K562 (cell line): ENCODE measurements around the gene IRF1. TPM values are rescaled to one million over a fixed set of nuclear protein-coding genes. Genes with fewer than 3 reads are reported as not detected.
A peak's percentile ranks its signal among the peaks of the same experiment; 100 is the strongest.

Experiments
- ATAC-seq: fragments of 200-7000 bp; cut with Tn5 transposase; 3 replicates; pipeline ENCODE4 v1.9.1; 2020; ENCODE audit warnings: moderate library complexity
- BruUV-seq: library from RNA; stranded (reverse); fragments of 400-500 nt; replicated peaks from 2 replicates; lab custom pipeline; 2021; lab: Mats Ljungman, UMichigan
- CTCF ChIA-PET: fragments of 300-600 bp; formaldehyde crosslinking; extraction: SDS; loops from one replicate; lab custom pipeline; 2021; ENCODE audit warnings: low intra/inter-chr PET ratio; lab: Yijun Ruan, JAX
- POLR2A ChIA-PET: fragments of 300-600, 350-650 bp; sonication (Branson Sonifier 250); formaldehyde crosslinking; extraction: SDS; loops from one replicate; lab custom pipeline; 2021; ENCODE audit warnings: antibody characterized with exemption, inconsistent platforms; lab: Yijun Ruan, JAX
- DNase-seq, 4 experiments: peaks; one replicate each; pipeline versions ENCODE4 v3.0.0 to v3.0.0-alpha.2; 2011 to 2018; ENCODE audit warnings: low spot score in 3 of 4, mixed read lengths in 3 of 4; ENCODE audit errors: extremely low read depth in 1 of 4
- FAIRE-seq: peaks from 2 replicates; lab custom pipeline; 2011; peaks lifted over from hg19 to GRCh38; lab: Jason Lieb, UNC
- H2AFZ ChIP-seq: 2 replicates; pipeline ENCODE4 v1.6.0; 2011; ENCODE audit warnings: low read depth, low read length, control low read depth, inconsistent platforms
- H3K27ac ChIP-seq: fragments of 200-600 bp; 3 replicates; pipeline ENCODE4 v1.8.0; 2011; ENCODE audit warnings: low read depth, mild to moderate bottlenecking, control low read depth, inconsistent platforms, low read length, moderate library complexity, mixed read lengths; ENCODE audit errors: extremely low read depth
- H3K27me3 ChIP-seq, 2 experiments: fragments of 300-600 bp in 1 of 2; 2 replicates in 1 of 2; 3 replicates in 1 of 2; pipeline versions ENCODE4 v1.6.0 to v1.8.0; 2011; ENCODE audit warnings: inconsistent platforms in 2 of 2, low read length in 2 of 2, mild to moderate bottlenecking in 1 of 2, mixed read lengths in 1 of 2, moderate library complexity in 1 of 2; ENCODE audit not compliant: control insufficient read depth in 2 of 2, insufficient read depth in 2 of 2
- H3K36me3 ChIP-seq: fragments of 300-600 bp; 3 replicates; pipeline ENCODE4 v1.8.0; 2011; ENCODE audit warnings: mild to moderate bottlenecking, low read length, inconsistent platforms; ENCODE audit not compliant: control insufficient read depth, insufficient read depth
- H3K4me1 ChIP-seq, 2 experiments: fragments of 200-600 bp in 1 of 2; replicated peaks in 1 of 2; 2 replicates in 1 of 2; 3 replicates in 1 of 2; pipeline versions ENCODE4 v1.5.1 to v1.8.0; 2011; ENCODE audit warnings: inconsistent platforms in 2 of 2, low read length in 2 of 2, mild to moderate bottlenecking in 1 of 2, mixed read lengths in 1 of 2, moderate library complexity in 1 of 2; ENCODE audit not compliant: control insufficient read depth in 2 of 2, insufficient read depth in 2 of 2
- H3K4me2 ChIP-seq: 2 replicates; pipeline ENCODE4 v1.6.1; 2011; ENCODE audit warnings: low read length, control low read depth, inconsistent platforms, mixed read lengths; ENCODE audit not compliant: insufficient read depth
- H3K4me3 ChIP-seq: fragments of 200-600 bp; sonication (generic), shearing (Covaris generic); 2 replicates; pipeline ENCODE4 v1.5.1; 2016; ENCODE audit warnings: control low read depth, inconsistent platforms
- H3K79me2 ChIP-seq: fragments of 200-600 bp; 3 replicates; pipeline ENCODE4 v1.8.0; 2011; ENCODE audit warnings: low read length, inconsistent platforms; ENCODE audit not compliant: control insufficient read depth, insufficient read depth
- H3K9ac ChIP-seq, 2 experiments: 2 replicates each; pipeline versions ENCODE4 v1.6.0 to v1.6.1; 2011; ENCODE audit warnings: low read depth in 2 of 2, low read length in 2 of 2, control low read depth in 1 of 2, inconsistent platforms in 1 of 2, mild to moderate bottlenecking in 1 of 2, mixed read lengths in 1 of 2; ENCODE audit not compliant: insufficient read depth in 1 of 2
- H3K9me1 ChIP-seq: one replicate; pipeline ENCODE4 v1.6.0; 2011; ENCODE audit warnings: inconsistent platforms, mild to moderate bottlenecking, low read length, moderate library complexity; ENCODE audit not compliant: control insufficient read depth, insufficient read depth
- H3K9me3 ChIP-seq: replicated peaks from 2 replicates; pipeline ENCODE4 v1.5.1; 2011; ENCODE audit warnings: low read depth, low read length, inconsistent platforms; ENCODE audit not compliant: control insufficient read depth, insufficient read depth
- H4K20me1 ChIP-seq: replicated peaks from 2 replicates; pipeline ENCODE4 v1.6.1; 2011; ENCODE audit warnings: low read length, inconsistent platforms, mixed read lengths; ENCODE audit not compliant: control insufficient read depth, insufficient read depth
- CREB3L1 ChIP-seq: fragments of 450-650 bp; IDR thresholded peaks from 2 replicates; pipeline ENCODE4 v1.6.1; 2014; ENCODE audit warnings: low read depth, mild to moderate bottlenecking, moderate library complexity, borderline replicate concordance
- EGR1 ChIP-seq: fragments of 450-650 bp; conservative IDR thresholded peaks from 2 replicates; pipeline ENCODE4 v1.6.1; 2017; ENCODE audit warnings: mild to moderate bottlenecking
- FOXK2 ChIP-seq, 2 experiments: fragments of 450-650 bp; IDR thresholded peaks in 1 of 2; conservative IDR thresholded peaks in 1 of 2; 2 replicates each; pipeline ENCODE4 v1.6.1; 2016; ENCODE audit warnings: low read depth in 2 of 2, mild to moderate bottlenecking in 1 of 2
- HDGF ChIP-seq: fragments of 450-650 bp; IDR thresholded peaks from 2 replicates; pipeline ENCODE4 v1.6.1; 2016
- MECOM ChIP-seq: fragments of 250-450 bp; sonication (Bioruptor Pico); IDR thresholded peaks from 2 replicates; pipeline ENCODE4 v1.8.0; 2022; ENCODE audit warnings: inconsistent platforms
- NELFE ChIP-seq: IDR thresholded peaks from 2 replicates; pipeline ENCODE4 v1.6.1; 2011; ENCODE audit warnings: mild to moderate bottlenecking; ENCODE audit not compliant: insufficient read depth, insufficient read length
- RBM34 ChIP-seq: fragments of 200-400 bp; formaldehyde crosslinking; IDR thresholded peaks from 2 replicates; pipeline ENCODE4 v1.6.1; 2018; ENCODE audit warnings: low read length, borderline replicate concordance; ENCODE audit not compliant: insufficient read depth
- RHOXF2B ChIP-seq: fragments of 250-450 bp; sonication (Bioruptor Pico); conservative IDR thresholded peaks from 2 replicates; pipeline ENCODE4 v1.5.1; 2021
- TFAP4 ChIP-seq: sonication (generic); formaldehyde crosslinking; IDR thresholded peaks from 2 replicates; pipeline ENCODE4 v1.8.0; 2022; ENCODE audit warnings: missing genetic modification reagents, mild to moderate bottlenecking, moderate library complexity, borderline replicate concordance
- ZBTB33 ChIP-seq: sonication (generic); formaldehyde crosslinking; IDR thresholded peaks from 2 replicates; pipeline ENCODE4 v1.8.1; 2023; ENCODE audit warnings: mild to moderate bottlenecking, missing genetic modification reagents
- ZNF175 ChIP-seq: fragments of 200-800 bp; sonication (Bioruptor generic); IDR thresholded peaks from 2 replicates; pipeline ENCODE4 v1.6.1; 2016; ENCODE audit warnings: low read depth, mild to moderate bottlenecking, missing genetic modification characterization, missing compliant biosample characterization
- ZNF444 ChIP-seq: fragments of 250-450 bp; sonication (Bioruptor Pico); IDR thresholded peaks from 2 replicates; pipeline ENCODE4 v1.4.0; 2020; ENCODE audit warnings: mild to moderate bottlenecking, moderate library complexity
- ZNF589 ChIP-seq: fragments of 200-800 bp; sonication (Bioruptor generic); IDR thresholded peaks from 2 replicates; pipeline ENCODE4 v1.6.1; 2016; ENCODE audit warnings: low read depth, missing genetic modification characterization, missing compliant biosample characterization
- ZNF644 ChIP-seq: fragments of 200-800 bp; sonication (Bioruptor generic); IDR thresholded peaks from 2 replicates; pipeline ENCODE4 v1.6.1; 2016; ENCODE audit warnings: low read depth, missing genetic modification characterization, missing compliant biosample characterization
- ZNF766 ChIP-seq: fragments of 200-800 bp; sonication (Bioruptor generic); conservative IDR thresholded peaks from 2 replicates; pipeline ENCODE4 v1.6.1; 2016; ENCODE audit warnings: missing genetic modification characterization, missing compliant biosample characterization
- ZNF77 ChIP-seq: fragments of 250-450 bp; sonication (Bioruptor Pico); IDR thresholded peaks from 2 replicates; pipeline ENCODE4 v1.5.0; 2020
- ZNF780A ChIP-seq: fragments of 250-450 bp; sonication (Bioruptor Pico); IDR thresholded peaks from 2 replicates; pipeline ENCODE4 v1.5.0; 2021; ENCODE audit warnings: mild to moderate bottlenecking
- WGBS: fragments of 100-300 bp; shearing (Covaris generic); methylation state at CpG from one replicate; pipeline ENCODE4 v1.1.6; 2016; ENCODE audit warnings: low coverage, mixed read lengths; ENCODE audit not compliant: insufficient coverage; ENCODE audit errors: missing lambda C conversion rate; 5-methylcytosine and 5-hydroxymethylcytosine counted together
- in situ Hi-C: fragments of 300-500 bp; cut with MboI; formaldehyde crosslinking; loops from 4 replicates; pipeline ENCODE4 v1.15.0; 2018; ENCODE audit warnings: inconsistent platforms, mixed read lengths
- intact Hi-C: fragments of 100-400 bp; cut with micrococcal nuclease; formaldehyde crosslinking; loops from 2 replicates; pipeline ENCODE4 v1.14.2; 2022
- polyA plus RNA-seq, 8 experiments: library from polyadenylated mRNA; depleted of rRNA in 4 of 8; stranded (reverse) in 5 of 8; unstranded in 3 of 8; fragments of >200 nt; fragmentation: Nextera tagmentation in 2 of 8; fragmentation: Illumina TruSeq in 1 of 8; extraction: Ambion mirVana in 2 of 8; extraction: Trizol in 1 of 8; gene quantifications; 2 replicates each; pipeline versions ENCODE4 v1.2.1 to v1.2.3, GENCODE V29; 2011 to 2014; ENCODE audit warnings: inconsistent platforms in 1 of 8, missing spikeins in 1 of 8
- total RNA-seq, 7 experiments: library from RNA; depleted of rRNA in 6 of 7; stranded (reverse); fragments of >200 nt in 6 of 7; fragmentation: Illumina TruSeq in 2 of 7; extraction: Trizol in 2 of 7; gene quantifications; 2 replicates each; pipeline versions ENCODE4 v1.2.1 to v1.2.3, GENCODE V29; 2011 to 2021; ENCODE audit warnings: low replicate concordance in 1 of 7

IRF1 gene
- total and polyA plus RNA-seq, 9 of the 15 experiments (the other 6 are each of a cell fraction or from before 2014, with no cell fraction given): 1.1 to 12.3 (median 5.9) TPM

- TF ChIP-seq ZNF444 (CRISPR knock-in tag) (no peak), RHOXF2B (0 out of 2 replicates have a peak, but pooled peaks have one; percentile 54), ZNF589 (peak; percentile 98), ZNF766 (CRISPR knock-in tag) (peak; percentile 75; the same call in 1 of the 2 replicates), ZNF644 (tag) (peak; percentile 52; the same call in 1 of the 2 replicates), HDGF (no peak), NELFE (no peak)
Observed at GRCh38 chr5:132457371-132458225, 33.0 kb downstream of the IRF1 start (continued).

- no TSS peak for BruUV-seq
- intact Hi-C loops (no loop called here), in situ Hi-C loops (loop anchor here (5.0 kb wide), 1 partner anchor 35 kb away; no protein-coding TSS in a partner anchor)
- Histone ChIP-seq H3K4me2 (no peak overlapping the region), H3K9me1 (no peaks in the 10 kb centered on the region), H3K27me3 (no peaks in the 10 kb centered on the region), H3K9me3 (no peaks in the 10 kb centered on the region), H2AFZ (no peak overlapping the region), H3K27ac (no peak overlapping the region), H3K4me3 (no peak overlapping the region), H3K36me3 (no peaks in the 10 kb centered on the region), H3K9ac (peak overlapping the region in 1 of 2 experiments; percentile 41; a peak in 1 of 4 replicates), H3K79me2 (no peaks in the 10 kb centered on the region), H3K4me1 (peaks cover 16 to 42% of the 10 kb centered on the region in 2 experiments), H4K20me1 (no peaks in the 10 kb centered on the region)
- CTCF ChIA-PET: no interaction called here
- ATAC-seq: no peak
- FAIRE-seq: no peak
- POLR2A ChIA-PET: interaction anchor here (0.5 to 4.5 kb wide), 8 partner anchors 10 to 1789 kb away, joined by 3 to 25 read pairs (median 4); partner anchors contain the start of gene IRF1
- DNase-seq: no peak
- WGBS: 89% methylated on average over 6 of the region's 6 CpGs
- TF ChIP-seq FOXK2 (conservative IDR thresholded peaks at IDR 0.05 in 1 of 2, IDR thresholded peaks at IDR 0.05 in 1 of 2; ENCODE audit: low read depth in 2 of 2): no peak
- TF ChIP-seq ZNF175 (CRISPR knock-in tag): no peak
- TF ChIP-seq CREB3L1: no peak
- TF ChIP-seq EGR1: no peak
- no peak for TF ChIP-seq MECOM
- TF ChIP-seq TFAP4 (CRISPR knock-in tag): no peak
- TF ChIP-seq ZBTB33 (CRISPR knock-in tag): no peak
- TF ChIP-seq RBM34: no peak
- TF ChIP-seq ZNF780A (CRISPR knock-in tag): no peak
- no peak for TF ChIP-seq ZNF77 (CRISPR knock-in tag)
Observed at GRCh38 chr5:132456987-132457361, 33.6 kb downstream of the IRF1 start.
